Psoas muscle (tissue), 8 donors: ENCODE results near the gene ASB3. TPM values are rescaled to one million over a fixed set of nuclear protein-coding genes. Genes with fewer than 3 reads are reported as not detected.

Source experiments
- ATAC-seq, 4 donors: fragments of 200-7000 bp; cut with Tn5 transposase; one replicate each; pipeline ENCODE4 v1.9.1; 2020; ENCODE audit warnings: moderate library complexity in 3 of 4, mild to moderate bottlenecking in 2 of 4
- DNase-seq, 2 donors: peaks; one replicate each; pipeline ENCODE4 v3.0.0-alpha.2; 2020
- H3K27ac ChIP-seq: fragments of 200-600 bp; one replicate; pipeline ENCODE4 v1.8.0; 2022
- H3K27me3 ChIP-seq, 3 donors: fragments of 200-600 bp in 1 of 3; one replicate each; pipeline versions ENCODE4 v1.6.1 to v1.8.0; 2013 to 2022; ENCODE audit warnings: low read length in 2 of 3, mild to moderate bottlenecking in 2 of 3, moderate library complexity in 1 of 3; ENCODE audit not compliant: insufficient read depth in 3 of 3
- H3K36me3 ChIP-seq, 2 donors: fragments of 200-600 bp in 1 of 2; one replicate each; pipeline versions ENCODE4 v1.6.1 to v1.8.0; 2013 to 2022; ENCODE audit warnings: low read depth in 1 of 2, mild to moderate bottlenecking in 1 of 2, moderate library complexity in 1 of 2; ENCODE audit not compliant: insufficient read depth in 1 of 2
- H3K4me1 ChIP-seq: fragments of 200-600 bp; one replicate; pipeline ENCODE4 v1.8.0; 2022
- H3K4me3 ChIP-seq: fragments of 200-600 bp; one replicate; pipeline ENCODE4 v1.8.0; 2022; ENCODE audit warnings: mild to moderate bottlenecking
- H3K9me3 ChIP-seq: fragments of 200-600 bp; one replicate; pipeline ENCODE4 v1.8.0; 2022
- CTCF ChIP-seq: fragments of 200-600 bp; IDR thresholded peaks from one replicate; pipeline ENCODE4 v1.8.0; 2022; ENCODE audit warnings: antibody characterized with exemption
- WGBS, 3 donors: extraction: QIAGEN DNeasy Blood & Tissue Kit; methylation state at CpG; one replicate each; pipeline versions ENCODE4 v1.1.6 to v1.1.7; 2013; 5-methylcytosine and 5-hydroxymethylcytosine counted together
- intact Hi-C, 2 donors: fragments of 100-400 bp; cut with DNase I; formaldehyde crosslinking; loops; one replicate each; pipeline versions ENCODE4 v1.11.0 to v1.14.2; 2022
- polyA plus RNA-seq, 3 donors: library from polyadenylated mRNA; stranded (reverse); fragments of 200-250 nt; gene quantifications; one replicate each; pipeline ENCODE4 v1.2.3, GENCODE V29; 2013
- total RNA-seq, 4 donors: library from RNA; stranded (reverse); fragmentation: NEBNext Ultra II Directional in 2 of 4; extraction: Animal tissue kit (Norgen Biotek cat#: 25700) in 2 of 4; gene quantifications; one replicate each; pipeline versions ENCODE4 v1.2.1 to v1.2.4, GENCODE V29; 2021 to 2023
- donor health status: healthy with polysubstance abuse.
- donor health status: DM: no; HTN: no; CAD: no; lungs with moderate emphysema.
- donor health status: Bipolar disorder and iron deficiency.
- donor health status: healthy.
- donor health status: DM: yes; HTN: yes; CAD: no.
- donor health status: DM: no; HTN: no; CAD: no.
- donor health status: DM: no; HTN: no; CAD: no.
- donor health status: DM: yes; HTN: yes; CAD: no.

Gene ASB3
- total and polyA plus RNA-seq, 7 donors, result 2.9 to 6.8 (median 5.1) TPM

- peaks cover 4% of the 10 kb centered on the region for H3K4me1 ChIP-seq
- intact Hi-C loops, result no loop called here
- ATAC-seq (no peak), DNase-seq (no peak)
- no peak for TF ChIP-seq CTCF
- WGBS, 3 donors, result 92 to 96% (median 93%) methylated on average over 4 of the region's 4 CpGs
- H3K4me3 ChIP-seq, result no peak overlapping the region
- H3K27me3 ChIP-seq, result no peaks in the 10 kb centered on the region
- peaks cover 0 to 12% of the 10 kb centered on the region in 2 donors for H3K36me3 ChIP-seq
- H3K27ac ChIP-seq, result no peak overlapping the region
- H3K9me3 ChIP-seq, result no peaks in the 10 kb centered on the region
Observed at GRCh38 chr2:53780056-53780455, 6.7 kb downstream of the ASB3 start.

GRCh38 chr2:53778536-53779162 is 8.1 kb downstream of the ASB3 start:
- DNase-seq (no peak), ATAC-seq (no peak)
- no peaks in the 10 kb centered on the region for H3K9me3 ChIP-seq
- H3K4me3 ChIP-seq, result no peak overlapping the region
- intact Hi-C loops, result no loop called here
- 76 to 90% (median 90%) methylated on average over 5 of the region's 5 CpGs for WGBS, 3 donors
- TF ChIP-seq CTCF, result no peak
- no peaks in the 10 kb centered on the region for H3K27me3 ChIP-seq
- H3K36me3 ChIP-seq, result peaks cover 0 to 25% of the 10 kb centered on the region in 2 donors
- H3K27ac ChIP-seq, result no peak overlapping the region
- H3K4me1 ChIP-seq, result no peaks in the 10 kb centered on the region

- 61 to 77% (median 61%) methylated on average over 1 of the region's 1 CpG for WGBS, 3 donors
- ATAC-seq (no peak), DNase-seq (no peak)
- Histone ChIP-seq H3K36me3 (peaks cover 0 to 30% of the 10 kb centered on the region in 2 donors), H3K4me3 (no peak overlapping the region), H3K27me3 (no peaks in the 10 kb centered on the region), H3K4me1 (no peaks in the 10 kb centered on the region), H3K9me3 (no peaks in the 10 kb centered on the region), H3K27ac (no peak overlapping the region)
- no peak for TF ChIP-seq CTCF
- intact Hi-C loops, result no loop called here
Observed at GRCh38 chr2:53777134-53777533, 9.6 kb downstream of the ASB3 start.

GRCh38 chr2:53770264-53770663 is 16.5 kb downstream of the ASB3 start:
- Histone ChIP-seq H3K9me3 (no peaks in the 10 kb centered on the region), H3K27ac (no peak overlapping the region), H3K4me1 (peaks cover 20% of the 10 kb centered on the region), H3K27me3 (no peaks in the 10 kb centered on the region), H3K36me3 (peaks cover 0 to 19% of the 10 kb centered on the region in 2 donors), H3K4me3 (no peak overlapping the region)
- WGBS, 3 donors, result 80 to 83% (median 83%) methylated on average over 4 of the region's 4 CpGs
- DNase-seq (no peak), ATAC-seq (no peak)
- intact Hi-C loops, result no loop called here
- TF ChIP-seq CTCF, result no peak

- DNase-seq, result no peak
- WGBS, 3 donors, result 93 to 95% (median 95%) methylated on average over 15 of the region's 15 CpGs
- intact Hi-C loops, result no loop called here
- Histone ChIP-seq H3K27ac (no peak overlapping the region), H3K36me3 (peaks cover 0 to 16% of the 10 kb centered on the region in 2 donors), H3K4me3 (no peak overlapping the region), H3K9me3 (no peaks in the 10 kb centered on the region), H3K27me3 (no peaks in the 10 kb centered on the region), H3K4me1 (peaks cover 20% of the 10 kb centered on the region)
- no peak for TF ChIP-seq CTCF
- ATAC-seq, result no peak
Observed at GRCh38 chr2:53769318-53769945, 17.3 kb downstream of the ASB3 start.
